C4-2B (cell line): Measurements from ENCODE around the gene CCDC34.

Experiments
- ZFX ChIP-seq: fragments of 450-650 bp; IDR thresholded peaks from 2 replicates; pipeline ENCODE4 v1.6.1; 2017
- TF ChIP-seq, protein P1 (sequence below): fragments of 450-650 bp; conservative IDR thresholded peaks from 2 replicates; pipeline ENCODE4 v1.5.1; 2017; ENCODE audit warnings: mild to moderate bottlenecking

DNA sequence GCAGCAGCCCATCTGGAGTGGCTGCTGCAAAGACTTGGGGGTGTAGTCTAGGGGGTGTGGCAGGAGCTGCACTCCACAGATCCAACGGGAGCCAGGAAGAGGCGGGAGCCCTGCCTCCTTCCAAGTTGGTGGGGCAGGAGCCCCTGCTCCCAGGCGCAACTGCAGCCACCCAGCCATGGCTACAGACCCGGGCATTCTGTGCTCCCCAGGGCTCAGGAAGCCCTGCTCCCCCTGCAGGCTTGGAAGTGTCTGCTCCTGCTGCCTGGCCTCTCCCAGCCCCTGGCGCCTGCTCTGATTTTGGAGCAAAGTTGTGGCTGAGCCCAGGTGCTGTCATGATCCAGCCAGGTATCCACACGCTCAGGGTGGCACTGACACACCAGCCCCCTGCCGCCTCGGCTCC, 58.5 kb downstream of the CCDC34 start:
- TF ChIP-seq, protein P1, sequence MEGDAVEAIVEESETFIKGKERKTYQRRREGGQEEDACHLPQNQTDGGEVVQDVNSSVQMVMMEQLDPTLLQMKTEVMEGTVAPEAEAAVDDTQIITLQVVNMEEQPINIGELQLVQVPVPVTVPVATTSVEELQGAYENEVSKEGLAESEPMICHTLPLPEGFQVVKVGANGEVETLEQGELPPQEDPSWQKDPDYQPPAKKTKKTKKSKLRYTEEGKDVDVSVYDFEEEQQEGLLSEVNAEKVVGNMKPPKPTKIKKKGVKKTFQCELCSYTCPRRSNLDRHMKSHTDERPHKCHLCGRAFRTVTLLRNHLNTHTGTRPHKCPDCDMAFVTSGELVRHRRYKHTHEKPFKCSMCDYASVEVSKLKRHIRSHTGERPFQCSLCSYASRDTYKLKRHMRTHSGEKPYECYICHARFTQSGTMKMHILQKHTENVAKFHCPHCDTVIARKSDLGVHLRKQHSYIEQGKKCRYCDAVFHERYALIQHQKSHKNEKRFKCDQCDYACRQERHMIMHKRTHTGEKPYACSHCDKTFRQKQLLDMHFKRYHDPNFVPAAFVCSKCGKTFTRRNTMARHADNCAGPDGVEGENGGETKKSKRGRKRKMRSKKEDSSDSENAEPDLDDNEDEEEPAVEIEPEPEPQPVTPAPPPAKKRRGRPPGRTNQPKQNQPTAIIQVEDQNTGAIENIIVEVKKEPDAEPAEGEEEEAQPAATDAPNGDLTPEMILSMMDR, result no peak
- no peak for TF ChIP-seq ZFX
